ENCODE measurements around the gene DAD1.
A peak's percentile ranks its signal among the peaks of the same experiment; 100 is the strongest.
"Not testable (repeated sequence)": the region's sequence is repeated elsewhere in the genome, so short reads cannot be mapped to it uniquely, and the experiment has no call there.

Gene DAD1

DNA sequence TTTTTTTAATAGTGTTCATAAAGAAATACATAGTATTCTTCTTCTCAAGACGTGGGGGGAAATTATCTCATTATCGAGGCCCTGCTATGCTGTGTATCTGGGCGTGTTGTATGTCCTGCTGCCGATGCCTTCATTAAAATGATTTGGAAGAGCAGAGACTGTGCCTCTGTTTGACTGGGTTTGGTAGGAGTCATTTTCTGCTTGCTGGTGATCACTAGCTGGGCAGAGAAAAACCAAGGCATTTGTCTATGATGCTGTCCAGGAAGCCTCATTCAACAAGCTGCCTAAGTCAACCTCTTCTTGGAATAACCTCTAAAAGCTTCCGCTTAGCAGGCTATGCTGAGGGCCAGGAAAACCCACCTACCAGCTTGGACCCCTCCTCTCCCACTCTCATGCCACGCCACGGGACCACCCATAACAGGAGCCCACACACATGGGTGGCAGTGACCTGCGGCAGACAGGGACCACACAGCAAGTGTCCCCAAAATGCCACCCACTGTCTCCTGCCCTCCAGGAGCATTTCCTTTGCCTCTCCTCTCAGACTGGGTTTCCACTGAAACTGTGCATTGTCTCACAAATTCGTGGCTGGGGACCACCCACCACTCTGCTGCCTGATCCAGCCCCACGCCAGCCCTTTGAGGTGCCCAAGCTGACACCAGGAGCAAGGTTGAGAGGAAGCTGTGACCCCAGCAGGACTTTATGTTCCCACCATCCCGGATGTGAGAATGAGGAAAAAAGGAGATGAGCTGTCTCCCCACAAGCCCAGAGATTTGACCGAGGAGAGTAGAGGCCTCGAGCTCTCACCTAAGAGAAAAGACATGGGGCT is 36.8 kb downstream of the DAD1 start:
- DNase-seq (ENCODE audit: low spot score), result no peak

DNA sequence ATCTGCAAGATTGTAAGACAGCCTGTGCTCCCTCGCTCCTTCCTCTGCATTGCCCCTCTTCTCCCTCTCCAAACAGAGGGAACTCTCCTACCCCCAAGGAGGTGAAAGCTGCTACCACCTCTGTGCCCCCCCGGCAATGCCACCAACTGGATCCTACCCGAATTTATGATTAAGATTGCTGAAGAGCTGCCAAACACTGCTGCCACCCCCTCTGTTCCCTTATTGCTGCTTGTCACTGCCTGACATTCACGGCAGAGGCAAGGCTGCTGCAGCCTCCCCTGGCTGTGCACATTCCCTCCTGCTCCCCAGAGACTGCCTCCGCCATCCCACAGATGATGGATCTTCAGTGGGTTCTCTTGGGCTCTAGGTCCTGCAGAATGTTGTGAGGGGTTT is 37.4 kb downstream of the DAD1 start:
- DNase-seq (ENCODE audit: low spot score), result no peak

DNA sequence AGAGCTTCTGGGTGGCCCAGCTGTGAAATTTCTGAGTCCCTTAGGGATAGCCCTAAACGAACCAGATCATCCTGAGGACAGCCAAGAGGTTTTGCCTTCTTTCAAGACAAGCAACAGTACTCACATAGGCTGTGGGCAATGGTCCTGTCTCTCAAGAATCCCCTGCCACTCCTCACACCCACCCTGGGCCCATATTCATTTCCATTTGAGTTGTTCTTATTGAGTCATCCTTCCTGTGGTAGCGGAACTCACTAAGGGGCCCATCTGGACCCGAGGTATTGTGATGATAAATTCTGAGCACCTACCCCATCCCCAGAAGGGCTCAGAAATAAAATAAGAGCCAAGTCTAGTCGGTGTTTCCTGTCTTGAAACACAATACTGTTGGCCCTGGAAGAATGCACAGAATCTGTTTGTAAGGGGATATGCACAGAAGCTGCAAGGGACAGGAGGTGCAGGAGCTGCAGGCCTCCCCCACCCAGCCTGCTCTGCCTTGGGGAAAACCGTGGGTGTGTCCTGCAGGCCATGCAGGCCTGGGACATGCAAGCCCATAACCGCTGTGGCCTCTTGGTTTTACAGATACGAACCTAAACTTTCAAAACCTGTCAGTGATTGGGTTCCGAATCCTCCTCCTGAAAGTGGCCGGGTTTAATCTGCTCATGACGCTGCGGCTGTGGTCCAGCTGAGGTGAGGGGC is 38.9 kb downstream of the DAD1 start:
- DNase-seq (ENCODE audit: low spot score), result peak; percentile 85

DNA sequence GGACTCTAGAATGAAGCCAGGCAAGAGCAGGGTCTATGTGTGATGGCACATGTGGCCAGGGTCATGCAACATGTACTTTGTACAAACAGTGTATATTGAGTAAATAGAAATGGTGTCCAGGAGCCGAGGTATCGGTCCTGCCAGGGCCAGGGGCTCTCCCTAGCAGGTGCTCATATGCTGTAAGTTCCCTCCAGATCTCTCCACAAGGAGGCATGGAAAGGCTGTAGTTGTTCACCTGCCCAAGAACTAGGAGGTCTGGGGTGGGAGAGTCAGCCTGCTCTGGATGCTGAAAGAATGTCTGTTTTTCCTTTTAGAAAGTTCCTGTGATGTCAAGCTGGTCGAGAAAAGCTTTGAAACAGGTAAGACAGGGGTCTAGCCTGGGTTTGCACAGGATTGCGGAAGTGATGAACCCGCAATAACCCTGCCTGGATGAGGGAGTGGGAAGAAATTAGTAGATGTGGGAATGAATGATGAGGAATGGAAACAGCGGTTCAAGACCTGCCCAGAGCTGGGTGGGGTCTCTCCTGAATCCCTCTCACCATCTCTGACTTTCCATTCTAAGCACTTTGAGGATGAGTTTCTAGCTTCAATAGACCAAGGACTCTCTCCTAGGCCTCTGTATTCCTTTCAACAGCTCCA is 39.6 kb downstream of the DAD1 start:
- DNase-seq (ENCODE audit: low spot score), result no peak

DNA sequence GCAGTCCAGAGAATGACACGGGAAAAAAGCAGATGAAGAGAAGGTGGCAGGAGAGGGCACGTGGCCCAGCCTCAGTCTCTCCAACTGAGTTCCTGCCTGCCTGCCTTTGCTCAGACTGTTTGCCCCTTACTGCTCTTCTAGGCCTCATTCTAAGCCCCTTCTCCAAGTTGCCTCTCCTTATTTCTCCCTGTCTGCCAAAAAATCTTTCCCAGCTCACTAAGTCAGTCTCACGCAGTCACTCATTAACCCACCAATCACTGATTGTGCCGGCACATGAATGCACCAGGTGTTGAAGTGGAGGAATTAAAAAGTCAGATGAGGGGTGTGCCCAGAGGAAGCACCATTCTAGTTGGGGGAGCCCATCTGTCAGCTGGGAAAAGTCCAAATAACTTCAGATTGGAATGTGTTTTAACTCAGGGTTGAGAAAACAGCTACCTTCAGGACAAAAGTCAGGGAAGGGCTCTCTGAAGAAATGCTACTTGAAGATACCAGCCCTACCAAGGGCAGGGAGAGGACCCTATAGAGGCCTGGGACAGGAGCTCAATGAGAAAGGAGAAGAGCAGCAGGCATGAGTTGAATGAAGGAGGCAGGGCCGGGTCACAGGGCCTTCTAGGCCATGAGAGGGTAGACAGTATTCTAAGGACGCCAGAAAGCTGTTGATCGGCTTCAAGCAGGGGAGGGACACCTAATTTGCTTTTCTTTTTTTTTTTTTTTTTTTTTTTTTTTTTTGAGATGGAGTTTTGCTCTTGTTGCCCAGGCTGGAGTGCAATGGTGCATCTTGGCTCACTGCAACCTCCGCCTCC is 40.9 kb downstream of the DAD1 start:
- DNase-seq (ENCODE audit: low spot score), result no peak

DNA sequence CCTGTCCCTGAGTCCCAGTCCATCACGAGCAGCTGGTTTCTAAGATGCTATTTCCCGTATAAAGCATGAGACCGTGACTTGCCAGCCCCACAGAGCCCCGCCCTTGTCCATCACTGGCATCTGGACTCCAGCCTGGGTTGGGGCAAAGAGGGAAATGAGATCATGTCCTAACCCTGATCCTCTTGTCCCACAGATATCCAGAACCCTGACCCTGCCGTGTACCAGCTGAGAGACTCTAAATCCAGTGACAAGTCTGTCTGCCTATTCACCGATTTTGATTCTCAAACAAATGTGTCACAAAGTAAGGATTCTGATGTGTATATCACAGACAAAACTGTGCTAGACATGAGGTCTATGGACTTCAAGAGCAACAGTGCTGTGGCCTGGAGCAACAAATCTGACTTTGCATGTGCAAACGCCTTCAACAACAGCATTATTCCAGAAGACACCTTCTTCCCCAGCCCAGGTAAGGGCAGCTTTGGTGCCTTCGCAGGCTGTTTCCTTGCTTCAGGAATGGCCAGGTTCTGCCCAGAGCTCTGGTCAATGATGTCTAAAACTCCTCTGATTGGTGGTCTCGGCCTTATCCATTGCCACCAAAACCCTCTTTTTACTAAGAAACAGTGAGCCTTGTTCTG is 41.6 kb downstream of the DAD1 start:
- no peak for DNase-seq (ENCODE audit: low spot score)

DNA sequence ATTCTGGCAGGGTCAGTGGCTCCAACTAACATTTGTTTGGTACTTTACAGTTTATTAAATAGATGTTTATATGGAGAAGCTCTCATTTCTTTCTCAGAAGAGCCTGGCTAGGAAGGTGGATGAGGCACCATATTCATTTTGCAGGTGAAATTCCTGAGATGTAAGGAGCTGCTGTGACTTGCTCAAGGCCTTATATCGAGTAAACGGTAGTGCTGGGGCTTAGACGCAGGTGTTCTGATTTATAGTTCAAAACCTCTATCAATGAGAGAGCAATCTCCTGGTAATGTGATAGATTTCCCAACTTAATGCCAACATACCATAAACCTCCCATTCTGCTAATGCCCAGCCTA is 42.3 kb downstream of the DAD1 start:
- DNase-seq (ENCODE audit: low spot score), result no peak

DNA sequence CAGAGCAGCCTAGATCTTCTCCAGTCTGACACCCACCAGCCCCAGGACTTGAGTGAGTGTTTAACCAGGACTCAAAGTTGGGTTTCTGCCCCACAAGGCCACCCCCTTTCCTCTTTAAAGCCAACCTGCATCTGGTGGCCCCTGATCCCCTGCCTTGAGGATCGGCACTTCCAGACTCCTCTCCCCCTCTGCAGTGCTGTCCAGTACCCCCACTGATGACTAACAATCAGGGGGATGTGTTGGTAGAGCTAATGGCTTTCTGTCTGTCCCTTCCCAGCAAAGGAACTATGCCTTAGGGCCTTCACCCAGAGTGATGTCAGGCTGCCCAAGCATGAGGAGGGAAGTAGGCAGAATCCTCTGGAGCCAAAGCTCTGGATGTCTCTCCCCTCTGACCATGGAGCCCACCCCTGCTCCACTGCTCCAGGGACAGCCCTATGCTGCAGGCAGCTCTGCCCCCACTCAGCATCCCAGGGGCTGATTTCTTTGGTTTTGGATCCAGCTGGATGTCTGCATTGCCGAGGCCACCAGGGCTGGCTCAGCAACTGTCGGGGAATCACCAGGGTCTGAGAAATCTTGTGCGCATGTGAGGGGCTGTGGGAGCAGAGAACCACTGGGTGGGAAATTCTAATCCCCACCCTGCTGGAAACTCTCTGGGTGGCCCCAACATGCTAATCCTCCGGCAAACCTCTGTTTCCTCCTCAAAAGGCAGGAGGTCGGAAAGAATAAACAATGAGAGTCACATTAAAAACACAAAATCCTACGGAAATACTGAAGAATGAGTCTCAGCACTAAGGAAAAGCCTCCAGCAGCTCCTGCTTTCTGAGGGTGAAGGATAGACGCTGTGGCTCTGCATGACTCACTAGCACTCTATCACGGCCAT is 42.9 kb downstream of the DAD1 start:
- DNase-seq (ENCODE audit: low spot score), result no peak

DNA sequence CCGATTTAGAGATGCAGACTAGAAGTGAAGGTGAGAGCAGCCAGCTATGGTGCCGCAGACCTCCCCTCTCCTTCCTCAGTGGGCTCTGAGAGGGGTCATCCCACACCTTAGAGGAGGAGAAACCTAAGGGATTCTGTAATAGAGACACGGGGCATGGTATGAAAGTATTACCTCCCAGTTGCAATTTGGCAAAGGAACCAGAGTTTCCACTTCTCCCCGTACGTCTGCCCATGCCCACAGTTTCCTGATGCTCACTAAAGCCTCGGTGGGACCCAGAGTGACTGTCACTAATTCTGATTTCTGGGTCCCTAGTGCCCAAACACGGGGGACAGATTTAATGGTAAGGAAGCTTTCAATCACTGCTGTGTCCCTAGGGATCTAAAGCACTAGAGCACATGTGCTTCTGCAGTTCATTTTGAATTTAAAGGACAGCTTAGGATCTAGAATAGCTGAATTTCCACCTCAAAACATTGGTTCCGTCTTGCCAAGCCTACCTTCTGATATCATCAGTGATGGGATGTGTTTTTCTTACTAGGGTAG is 44.1 kb downstream of the DAD1 start:
- no peak for DNase-seq (ENCODE audit: low spot score)

DNA sequence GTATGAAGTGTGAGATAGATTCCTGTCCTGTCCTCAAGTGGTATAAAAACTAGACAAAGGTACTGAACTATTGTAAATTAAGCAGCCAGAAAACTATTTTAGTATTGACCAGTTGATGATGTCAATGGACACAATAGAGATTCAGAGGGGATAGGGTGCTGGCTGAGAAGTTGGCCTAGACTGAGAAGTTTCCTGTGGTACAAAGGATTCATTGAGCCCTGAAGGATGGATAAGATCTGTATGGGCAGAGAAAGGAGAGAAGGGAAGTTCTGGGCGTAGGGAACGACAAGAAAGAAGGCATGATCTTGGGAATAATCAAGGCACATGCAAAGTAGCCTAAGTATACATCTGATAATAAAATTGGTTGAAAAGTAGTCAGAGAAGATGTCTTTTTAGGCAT is 44.6 kb downstream of the DAD1 start:
- no peak for DNase-seq (ENCODE audit: low spot score)

DNA sequence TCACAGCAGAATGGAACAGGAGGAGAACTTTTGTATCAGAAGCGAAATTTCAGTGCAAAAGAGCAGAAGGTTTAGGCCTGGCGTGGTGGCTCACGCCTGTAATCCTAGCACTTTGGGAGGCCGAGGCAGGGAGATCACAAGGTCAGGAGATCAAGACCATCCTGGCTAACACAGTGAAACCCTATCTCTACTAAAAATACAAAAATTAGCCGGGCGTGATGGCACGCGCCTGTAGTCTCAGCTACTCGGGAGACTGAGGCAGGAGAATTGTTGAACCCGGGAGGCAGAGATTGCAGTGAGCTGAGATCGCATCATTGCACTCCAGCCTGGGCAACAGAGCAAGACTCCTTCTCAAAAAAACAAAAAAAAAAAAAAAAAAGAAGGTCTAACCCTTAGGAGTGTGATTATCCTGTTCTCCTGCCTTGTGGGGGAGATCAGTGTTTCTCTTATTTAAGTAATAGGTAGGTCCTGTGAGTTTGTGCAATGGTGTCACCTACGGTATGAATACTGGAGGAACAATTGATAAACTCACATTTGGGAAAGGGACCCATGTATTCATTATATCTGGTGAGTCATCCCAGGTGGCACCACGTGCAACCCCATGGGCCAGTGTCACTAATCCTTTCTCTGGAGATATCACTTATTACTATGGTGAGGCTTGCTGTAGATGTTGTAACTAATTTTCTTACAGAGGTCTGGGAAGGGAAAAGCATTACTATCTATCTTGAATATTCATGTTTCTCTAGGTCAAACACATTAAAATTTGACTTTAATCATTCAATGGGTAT is 45.3 kb downstream of the DAD1 start:
- not testable (repeated sequence) for DNase-seq (ENCODE audit: low spot score)

DNA sequence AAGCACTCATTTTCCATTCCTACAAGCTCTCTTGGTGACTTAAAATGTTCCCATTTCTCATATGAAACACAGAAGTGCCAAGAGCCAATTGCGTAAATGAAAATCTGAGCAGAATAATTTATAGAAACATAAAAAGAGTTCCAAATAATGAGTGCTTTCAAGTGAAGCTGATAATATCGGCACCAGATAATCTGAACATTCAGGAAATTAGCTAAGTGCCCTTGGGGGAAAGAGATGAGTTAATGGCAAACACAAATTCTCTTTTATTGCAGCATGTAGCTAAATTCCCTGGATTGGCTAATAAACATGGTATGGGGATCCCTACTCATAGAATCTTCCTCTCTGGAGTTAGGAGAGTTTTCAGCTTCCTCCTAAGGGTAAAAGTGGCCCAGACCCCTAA is 46.7 kb downstream of the DAD1 start:
- DNase-seq (ENCODE audit: low spot score), result no peak

DNA sequence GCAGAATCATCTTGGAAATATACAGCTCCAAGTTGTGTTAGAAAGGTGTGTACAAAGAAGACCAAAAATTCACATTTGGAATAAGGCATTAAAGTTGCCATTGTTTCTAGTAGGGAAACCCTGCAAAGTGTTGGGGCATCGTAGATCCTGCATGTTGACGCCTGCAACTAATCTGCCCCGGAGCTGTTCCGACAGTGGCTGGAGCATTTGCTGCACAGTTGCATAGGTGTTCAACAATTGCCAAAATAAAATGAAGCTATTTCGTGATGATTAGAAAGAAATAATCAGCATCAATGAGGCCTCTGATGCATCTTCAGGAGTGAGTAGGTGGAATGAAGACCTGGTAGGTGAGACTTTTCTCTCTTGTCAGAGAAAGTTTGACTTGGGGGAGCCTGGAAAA is 47.3 kb downstream of the DAD1 start:
- no peak for DNase-seq (ENCODE audit: low spot score)

DNA sequence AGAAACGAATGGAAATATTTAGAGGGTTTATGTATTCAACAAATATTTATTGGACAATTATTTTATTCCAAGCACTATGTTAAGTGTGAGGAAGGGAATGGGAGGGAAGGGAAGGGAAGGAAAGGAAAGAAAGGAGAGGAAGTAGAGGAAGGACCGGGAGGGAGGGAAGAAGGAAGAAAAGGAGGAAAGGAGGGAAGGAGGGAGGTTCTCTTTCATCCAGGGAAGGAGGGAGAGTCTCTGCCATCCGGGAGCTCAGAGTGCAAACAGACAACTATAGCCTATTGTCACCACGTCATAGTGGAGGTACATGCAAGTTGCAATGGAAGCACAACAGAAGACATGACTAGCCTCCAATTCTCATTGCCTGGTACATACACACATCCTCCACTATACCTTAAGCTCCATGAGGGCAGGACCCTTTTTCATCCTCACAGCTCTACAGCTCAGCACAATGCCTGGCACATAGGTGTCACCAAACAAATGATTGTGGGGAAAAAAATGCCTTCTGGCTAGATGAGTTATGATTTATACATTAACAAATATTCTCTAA is 48.1 kb downstream of the DAD1 start:
- DNase-seq (ENCODE audit: low spot score), result no peak

DNA sequence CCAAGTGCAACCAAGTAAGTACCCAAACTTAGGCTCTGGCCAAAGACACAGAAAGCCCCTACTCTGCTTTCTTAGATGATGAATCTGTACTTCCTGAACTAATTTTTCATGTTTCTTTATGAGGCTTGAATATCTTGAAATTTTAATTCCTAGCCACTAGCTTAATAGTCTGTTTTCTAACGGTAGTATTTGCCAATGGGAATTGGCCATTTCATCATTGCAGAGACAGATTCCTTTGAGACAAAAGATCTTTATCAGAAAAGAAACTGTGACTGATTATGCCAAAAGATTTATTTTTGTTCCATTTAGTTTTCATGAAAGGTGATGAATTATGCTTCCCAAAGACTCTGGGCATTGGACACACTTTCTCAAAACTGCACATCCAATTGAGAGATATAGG is 48.7 kb downstream of the DAD1 start:
- no peak for DNase-seq (ENCODE audit: low spot score)

DNA sequence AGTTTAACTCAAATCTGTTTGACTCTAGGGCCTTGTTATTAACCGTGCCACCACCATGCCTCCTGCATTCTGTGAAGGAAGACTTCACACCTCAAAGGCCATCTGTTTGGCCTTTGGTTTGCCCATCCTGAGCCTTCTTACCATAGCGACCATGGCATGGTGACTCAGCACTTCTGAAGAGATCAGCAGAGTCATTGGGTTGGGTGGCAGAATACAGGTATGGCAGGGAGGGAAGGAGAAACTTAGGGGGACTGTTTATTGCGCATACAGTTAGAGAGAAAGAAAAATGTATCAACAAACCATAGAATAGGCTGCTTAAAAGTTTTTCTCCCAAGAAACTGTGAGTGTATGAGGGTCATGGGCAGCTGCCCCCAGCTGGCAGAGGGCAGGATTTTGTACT is 49.2 kb downstream of the DAD1 start:
- peak; percentile 68 for DNase-seq (ENCODE audit: low spot score)

DNA sequence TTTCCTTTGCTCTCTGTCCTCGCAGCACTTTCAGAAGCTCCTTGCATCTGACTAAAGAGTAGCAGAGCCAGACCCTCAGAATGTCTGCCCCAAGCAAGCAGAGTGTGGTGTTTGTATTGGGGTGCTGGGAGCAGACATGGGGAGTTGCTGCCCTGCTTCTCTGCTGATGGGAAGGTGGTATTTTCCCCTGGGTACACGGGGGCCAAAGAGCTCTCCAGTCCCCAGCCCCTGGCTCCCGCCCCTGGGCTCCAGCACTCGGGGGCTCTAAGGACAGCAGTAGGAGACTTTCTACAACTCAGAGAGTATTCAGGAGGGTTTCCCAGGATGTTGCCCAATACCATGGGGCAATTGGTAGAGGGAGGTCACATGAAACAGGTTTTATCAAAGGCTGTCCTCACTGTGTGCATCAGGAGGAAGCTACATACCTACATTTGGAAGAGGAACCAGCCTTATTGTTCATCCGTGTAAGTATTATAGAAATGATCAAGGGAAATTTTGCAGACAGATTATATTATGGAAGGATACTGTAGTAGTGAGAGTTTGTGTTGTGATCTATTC is 50.3 kb downstream of the DAD1 start:
- no peak for DNase-seq (ENCODE audit: low spot score)

DNA sequence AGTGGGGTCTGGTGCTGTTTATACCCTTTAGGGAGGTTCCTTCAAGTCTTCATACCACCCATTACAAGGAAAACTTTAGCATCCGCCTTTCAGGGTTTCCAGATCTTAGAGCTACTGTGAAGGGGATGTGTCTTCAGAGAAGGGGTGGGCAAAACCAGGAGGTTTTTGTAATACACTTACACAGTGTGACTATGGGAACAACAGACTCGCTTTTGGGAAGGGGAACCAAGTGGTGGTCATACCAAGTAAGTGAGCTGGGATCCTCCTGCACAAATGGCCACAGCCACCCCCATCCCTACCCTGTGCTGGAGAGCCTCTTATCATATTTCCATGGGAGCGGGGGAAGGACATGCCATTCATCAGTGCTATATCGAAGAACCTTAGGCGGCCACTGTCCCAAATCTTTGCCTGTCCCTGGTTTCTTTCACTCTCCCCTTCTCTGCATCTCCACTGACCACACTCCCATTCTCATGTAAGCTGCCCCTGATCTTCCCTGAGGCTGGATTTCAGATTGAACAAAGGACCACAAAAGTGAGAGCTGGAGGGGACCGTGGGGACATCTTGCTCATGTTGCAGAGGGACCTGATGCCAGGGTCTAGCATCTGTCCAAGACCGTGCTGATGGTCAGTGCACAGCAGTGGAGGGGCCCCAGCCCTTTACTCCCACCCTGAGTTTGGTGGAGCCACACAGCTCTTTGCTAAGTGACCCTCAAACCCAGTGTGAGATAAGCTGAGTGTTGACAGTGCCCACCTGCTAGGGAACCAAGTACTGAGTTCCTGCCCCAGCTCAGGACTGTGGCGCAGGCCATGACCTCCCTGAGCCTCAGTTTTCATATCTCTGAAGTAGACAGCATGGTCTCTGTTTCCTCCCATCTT is 51.4 kb downstream of the DAD1 start:
- no peak for DNase-seq (ENCODE audit: low spot score)

Data from CD4-positive, alpha-beta T cell treated with Interleukin-15 for 4 hours (primary cell).